ENCODE data around the gene PRKCE.

Gene PRKCE

GRCh38 chr2:45859682-45860081, 208.2 kb downstream of the PRKCE start:
- no peak overlapping the region for H3K27ac ChIP-seq (ENCODE audit: low read depth, low read length)
- H3K4me3 ChIP-seq (ENCODE audit: low read length): no peak overlapping the region
- no peaks in the 10 kb centered on the region for H3K9me3 ChIP-seq (ENCODE audit: insufficient read depth, low read depth, low read length)
- no peaks in the 10 kb centered on the region for H3K27me3 ChIP-seq (ENCODE audit: insufficient read depth, low read length)
- no peaks in the 10 kb centered on the region for H3K36me3 ChIP-seq (ENCODE audit: insufficient read depth, low read length)
- no peak overlapping the region for H3K9ac ChIP-seq (ENCODE audit: low read depth, low read length)
- H3K4me1 ChIP-seq (ENCODE audit: insufficient read depth, low read length): peaks cover 6% of the 10 kb centered on the region; the same call in 1 of the 2 replicates
- WGBS: no CpG with 5 or more reads among the region's 1 CpG

- H3K4me3 ChIP-seq (ENCODE audit: low read length): no peak overlapping the region
- peaks cover 8% of the 10 kb centered on the region; the same call in 1 of the 2 replicates for H3K4me1 ChIP-seq (ENCODE audit: insufficient read depth, low read length)
These were observed 209.0 kb downstream of the PRKCE start for GRCh38 chr2:45860136-45861121.

GRCh38 chr2:45862843-45863242, 211.4 kb downstream of the PRKCE start:
- Histone ChIP-seq H3K4me1 (ENCODE audit: insufficient read depth, low read length) (peaks cover 8% of the 10 kb centered on the region; the same call in 1 of the 2 replicates), H3K9ac (ENCODE audit: low read depth, low read length) (no peak overlapping the region), H3K36me3 (ENCODE audit: insufficient read depth, low read length) (no peaks in the 10 kb centered on the region), H3K9me3 (ENCODE audit: insufficient read depth, low read depth, low read length) (no peaks in the 10 kb centered on the region), H3K27me3 (ENCODE audit: insufficient read depth, low read length) (no peaks in the 10 kb centered on the region), H3K27ac (ENCODE audit: low read depth, low read length) (no peak overlapping the region), H3K4me3 (ENCODE audit: low read length) (no peak overlapping the region)
- 84% methylated on average over 2 of the region's 2 CpGs for WGBS

More at GRCh38 chr2:45860136-45861121, 209.0 kb downstream of the PRKCE start:
- 84% methylated on average over 8 of the region's 8 CpGs for WGBS
- Histone ChIP-seq H3K27me3 (ENCODE audit: insufficient read depth, low read length) (no peaks in the 10 kb centered on the region), H3K9ac (ENCODE audit: low read depth, low read length) (no peak overlapping the region), H3K36me3 (ENCODE audit: insufficient read depth, low read length) (no peaks in the 10 kb centered on the region), H3K27ac (ENCODE audit: low read depth, low read length) (no peak overlapping the region), H3K9me3 (ENCODE audit: insufficient read depth, low read depth, low read length) (no peaks in the 10 kb centered on the region)

- no peaks in the 10 kb centered on the region for H3K27me3 ChIP-seq (ENCODE audit: insufficient read depth, low read length)
- H3K27ac ChIP-seq (ENCODE audit: low read depth, low read length): no peak overlapping the region
- no peak overlapping the region for H3K9ac ChIP-seq (ENCODE audit: low read depth, low read length)
- whole genome bisulfite sequencing: 96% methylated on average over 4 of the region's 4 CpGs
- H3K36me3 ChIP-seq (ENCODE audit: insufficient read depth, low read length): no peaks in the 10 kb centered on the region
- H3K4me1 ChIP-seq (ENCODE audit: insufficient read depth, low read length): peaks cover 8% of the 10 kb centered on the region; the same call in 1 of the 2 replicates
- H3K9me3 ChIP-seq (ENCODE audit: insufficient read depth, low read depth, low read length): no peaks in the 10 kb centered on the region
- H3K4me3 ChIP-seq (ENCODE audit: low read length): no peak overlapping the region
These were observed 212.6 kb downstream of the PRKCE start for GRCh38 chr2:45864121-45864520.

- no peak overlapping the region for H3K27ac ChIP-seq (ENCODE audit: low read depth, low read length)
- no peaks in the 10 kb centered on the region for H3K9me3 ChIP-seq (ENCODE audit: insufficient read depth, low read depth, low read length)
- H3K36me3 ChIP-seq (ENCODE audit: insufficient read depth, low read length): no peaks in the 10 kb centered on the region
- H3K27me3 ChIP-seq (ENCODE audit: insufficient read depth, low read length): no peaks in the 10 kb centered on the region
- 98% methylated on average over 3 of the region's 3 CpGs for WGBS
- no peak overlapping the region for H3K4me3 ChIP-seq (ENCODE audit: low read length)
- H3K9ac ChIP-seq (ENCODE audit: low read depth, low read length): no peak overlapping the region
- 0 out of 2 replicates have a peak, but pooled peaks cover 3% of the 10 kb centered on the region for H3K4me1 ChIP-seq (ENCODE audit: insufficient read depth, low read length)
These were observed 215.9 kb downstream of the PRKCE start for GRCh38 chr2:45867349-45867748.

GRCh38 chr2:45867800-45868199, 216.3 kb downstream of the PRKCE start:
- no peaks in the 10 kb centered on the region for H3K36me3 ChIP-seq (ENCODE audit: insufficient read depth, low read length)
- H3K4me3 ChIP-seq (ENCODE audit: low read length): no peak overlapping the region
- no peak overlapping the region for H3K9ac ChIP-seq (ENCODE audit: low read depth, low read length)
- no peak overlapping the region for H3K27ac ChIP-seq (ENCODE audit: low read depth, low read length)
- H3K4me1 ChIP-seq (ENCODE audit: insufficient read depth, low read length): 0 out of 2 replicates have a peak, but pooled peaks cover 3% of the 10 kb centered on the region
- 87% methylated on average over 4 of the region's 4 CpGs for WGBS
- no peaks in the 10 kb centered on the region for H3K27me3 ChIP-seq (ENCODE audit: insufficient read depth, low read length)
- no peaks in the 10 kb centered on the region for H3K9me3 ChIP-seq (ENCODE audit: insufficient read depth, low read depth, low read length)

GRCh38 chr2:45869165-45869501, 217.7 kb downstream of the PRKCE start:
- Histone ChIP-seq H3K27me3 (ENCODE audit: insufficient read depth, low read length) (no peaks in the 10 kb centered on the region), H3K4me1 (ENCODE audit: insufficient read depth, low read length) (0 out of 2 replicates have a peak, but pooled peaks cover 3% of the 10 kb centered on the region), H3K36me3 (ENCODE audit: insufficient read depth, low read length) (no peaks in the 10 kb centered on the region), H3K27ac (ENCODE audit: low read depth, low read length) (no peak overlapping the region), H3K4me3 (ENCODE audit: low read length) (no peak overlapping the region), H3K9me3 (ENCODE audit: insufficient read depth, low read depth, low read length) (no peaks in the 10 kb centered on the region), H3K9ac (ENCODE audit: low read depth, low read length) (no peak overlapping the region)
- 94% methylated on average over 4 of the region's 4 CpGs for WGBS

GRCh38 chr2:45871025-45871424, 219.6 kb downstream of the PRKCE start:
- H3K9ac ChIP-seq (ENCODE audit: low read depth, low read length): no peak overlapping the region
- H3K36me3 ChIP-seq (ENCODE audit: insufficient read depth, low read length): no peaks in the 10 kb centered on the region
- H3K27me3 ChIP-seq (ENCODE audit: insufficient read depth, low read length): no peaks in the 10 kb centered on the region
- no peak overlapping the region for H3K27ac ChIP-seq (ENCODE audit: low read depth, low read length)
- no peaks in the 10 kb centered on the region for H3K9me3 ChIP-seq (ENCODE audit: insufficient read depth, low read depth, low read length)
- 91% methylated on average over 3 of the region's 3 CpGs for WGBS
- no peaks in the 10 kb centered on the region for H3K4me1 ChIP-seq (ENCODE audit: insufficient read depth, low read length)
- no peak overlapping the region for H3K4me3 ChIP-seq (ENCODE audit: low read length)

GRCh38 chr2:45871541-45871940, 220.1 kb downstream of the PRKCE start:
- Histone ChIP-seq H3K9ac (ENCODE audit: low read depth, low read length) (no peak overlapping the region), H3K9me3 (ENCODE audit: insufficient read depth, low read depth, low read length) (peaks cover 4% of the 10 kb centered on the region; the same call in 1 of the 2 replicates), H3K4me3 (ENCODE audit: low read length) (no peak overlapping the region), H3K27ac (ENCODE audit: low read depth, low read length) (no peak overlapping the region), H3K27me3 (ENCODE audit: insufficient read depth, low read length) (no peaks in the 10 kb centered on the region), H3K36me3 (ENCODE audit: insufficient read depth, low read length) (no peaks in the 10 kb centered on the region), H3K4me1 (ENCODE audit: insufficient read depth, low read length) (no peaks in the 10 kb centered on the region)
- 83% methylated on average over 4 of the region's 4 CpGs for WGBS

GRCh38 chr2:45872211-45872610, 220.7 kb downstream of the PRKCE start:
- Histone ChIP-seq H3K4me1 (ENCODE audit: insufficient read depth, low read length) (no peaks in the 10 kb centered on the region), H3K9me3 (ENCODE audit: insufficient read depth, low read depth, low read length) (peaks cover 8% of the 10 kb centered on the region; the same call in 1 of the 2 replicates), H3K27ac (ENCODE audit: low read depth, low read length) (no peak overlapping the region), H3K4me3 (ENCODE audit: low read length) (no peak overlapping the region), H3K27me3 (ENCODE audit: insufficient read depth, low read length) (no peaks in the 10 kb centered on the region), H3K9ac (ENCODE audit: low read depth, low read length) (no peak overlapping the region), H3K36me3 (ENCODE audit: insufficient read depth, low read length) (no peaks in the 10 kb centered on the region)
- 90% methylated on average over 5 of the region's 5 CpGs for WGBS

GRCh38 chr2:45874344-45874743, 222.9 kb downstream of the PRKCE start:
- Histone ChIP-seq H3K9ac (ENCODE audit: low read depth, low read length) (no peak overlapping the region), H3K27me3 (ENCODE audit: insufficient read depth, low read length) (no peaks in the 10 kb centered on the region), H3K4me1 (ENCODE audit: insufficient read depth, low read length) (no peaks in the 10 kb centered on the region), H3K36me3 (ENCODE audit: insufficient read depth, low read length) (no peaks in the 10 kb centered on the region), H3K27ac (ENCODE audit: low read depth, low read length) (no peak overlapping the region), H3K9me3 (ENCODE audit: insufficient read depth, low read depth, low read length) (peaks cover 11% of the 10 kb centered on the region; the same call in 1 of the 2 replicates), H3K4me3 (ENCODE audit: low read length) (no peak overlapping the region)
- 96% methylated on average over 3 of the region's 3 CpGs for WGBS

Data from HUES64 (cell line).